GM12878 (cell line): ENCODE results near the gene CKS2. TPM values are rescaled to one million over a fixed set of nuclear protein-coding genes. Genes with fewer than 3 reads are reported as not detected.

Source experiments
- ATAC-seq: fragments of 200-7000 bp; cut with Tn5 transposase; 3 replicates; pipeline ENCODE4 v1.9.1; 2020; ENCODE audit warnings: mild to moderate bottlenecking, moderate library complexity
- BruUV-seq: library from RNA; stranded (reverse); fragments of 400-500 nt; replicated peaks from 2 replicates; lab custom pipeline; 2021; lab: Mats Ljungman, UMichigan
- CTCF ChIA-PET: fragments of 300-600 bp; sonication (Branson Sonifier 250); formaldehyde crosslinking; extraction: SDS; loops from one replicate; lab custom pipeline; 2021; ENCODE audit warnings: inconsistent platforms; lab: Yijun Ruan, JAX
- POLR2A ChIA-PET: fragments of 350-600 bp; formaldehyde crosslinking; extraction: SDS; loops from one replicate; lab custom pipeline; 2021; ENCODE audit warnings: inconsistent platforms; lab: Charles Lee
- RAD21 ChIA-PET: fragments of 300-600 bp; sonication (Branson Sonifier 250); formaldehyde crosslinking; loops from one replicate; lab custom pipeline; 2023; ENCODE audit warnings: antibody characterized with exemption; ENCODE audit not compliant: unreplicated experiment; lab: Charles Lee
- SMC1A ChIA-PET: fragments of 300-600 bp; sonication (Branson Sonifier 250); formaldehyde crosslinking; loops from one replicate; lab custom pipeline; 2023; ENCODE audit not compliant: unreplicated experiment, uncharacterized antibody; lab: Charles Lee
- DNase-seq: peaks from one replicate; pipeline ENCODE4 v3.0.0-alpha.2; 2011; ENCODE audit warnings: low read depth, low spot score
- FAIRE-seq: peaks from 3 replicates; lab custom pipeline; 2011; peaks lifted over from hg19 to GRCh38; lab: Jason Lieb, UNC
- H2AFZ ChIP-seq: 2 replicates; pipeline ENCODE4 v1.6.0; 2011; ENCODE audit warnings: low read depth, low read length, control low read depth; ENCODE audit not compliant: control insufficient read depth
- H3K27ac ChIP-seq: 2 replicates; pipeline ENCODE4 v1.5.1; 2011; ENCODE audit warnings: control low read depth; ENCODE audit not compliant: control insufficient read depth, insufficient read depth
- H3K27me3 ChIP-seq, 2 experiments: replicated peaks in 1 of 2; 2 replicates each; pipeline versions ENCODE4 v1.6.0 to v1.6.1; 2011; ENCODE audit warnings: low read length in 1 of 2; ENCODE audit not compliant: control insufficient read depth in 2 of 2, insufficient read depth in 2 of 2
- H3K36me3 ChIP-seq, 2 experiments: 2 replicates each; pipeline ENCODE4 v1.5.1; 2011; ENCODE audit warnings: low read length in 1 of 2; ENCODE audit not compliant: control insufficient read depth in 2 of 2, insufficient read depth in 2 of 2
- H3K4me1 ChIP-seq: 2 replicates; pipeline ENCODE4 v1.6.1; 2011; ENCODE audit warnings: mild to moderate bottlenecking, low read length, moderate library complexity, mixed read lengths; ENCODE audit not compliant: control insufficient read depth, insufficient read depth
- H3K4me2 ChIP-seq: 2 replicates; pipeline ENCODE4 v1.6.0; 2011; ENCODE audit warnings: control low read depth; ENCODE audit not compliant: control insufficient read depth, insufficient read depth
- H3K4me3 ChIP-seq: fragments of 200-600 bp; sonication (generic); 2 replicates; pipeline ENCODE4 v1.5.1; 2016
- H3K79me2 ChIP-seq: 2 replicates; pipeline ENCODE4 v1.6.0; 2011; ENCODE audit warnings: low read length; ENCODE audit not compliant: control insufficient read depth, insufficient read depth
- H3K9ac ChIP-seq: 2 replicates; pipeline ENCODE4 v1.8.0; 2011; ENCODE audit warnings: low read length, control low read depth, mixed read lengths; ENCODE audit not compliant: control insufficient read depth, insufficient read depth
- H3K9me3 ChIP-seq: replicated peaks from 3 replicates; pipeline ENCODE4 v1.5.1; 2011; ENCODE audit warnings: mild to moderate bottlenecking, low read length; ENCODE audit not compliant: control insufficient read depth, insufficient read depth
- H4K20me1 ChIP-seq: 2 replicates; pipeline ENCODE4 v1.6.0; 2011; ENCODE audit not compliant: control insufficient read depth, insufficient read depth
- BACH1 ChIP-seq: fragments of 450-650 bp; IDR thresholded peaks from 2 replicates; pipeline ENCODE4 v1.6.1; 2017; ENCODE audit warnings: mild to moderate bottlenecking, borderline replicate concordance
- BMI1 ChIP-seq: fragments of 450-650 bp; IDR thresholded peaks from 2 replicates; pipeline ENCODE4 v1.6.1; 2016; ENCODE audit warnings: mild to moderate bottlenecking, moderate library complexity, borderline replicate concordance
- CHD1 ChIP-seq: IDR thresholded peaks from 2 replicates; pipeline ENCODE4 v1.6.1; 2012; ENCODE audit warnings: low read depth, low read length, improper control_type of control experiment
- FOS ChIP-seq: IDR thresholded peaks from 3 replicates; pipeline ENCODE4 v1.6.1; 2011; ENCODE audit warnings: borderline replicate concordance; ENCODE audit not compliant: insufficient read length; ENCODE audit errors: extremely low read depth
- MEF2B ChIP-seq: fragments of 450-650 bp; IDR thresholded peaks from 2 replicates; pipeline ENCODE4 v1.6.1; 2018; ENCODE audit warnings: mild to moderate bottlenecking, moderate library complexity; ENCODE audit not compliant: partially characterized antibody, poor library complexity, severe bottlenecking
- MTA2 ChIP-seq: fragments of 450-650 bp; IDR thresholded peaks from 2 replicates; pipeline ENCODE4 v1.6.1; 2016; ENCODE audit warnings: low read depth, mild to moderate bottlenecking, moderate library complexity
- MTA3 ChIP-seq: IDR thresholded peaks from 2 replicates; pipeline ENCODE4 v1.6.1; 2012; ENCODE audit warnings: low read length, inconsistent platforms, borderline replicate concordance
- MXI1 ChIP-seq: fragments of 150-350 bp; IDR thresholded peaks from 2 replicates; pipeline ENCODE4 v1.6.1; 2011; ENCODE audit warnings: low read depth, mild to moderate bottlenecking, inconsistent platforms, low read length, improper control_type of control experiment
- NR2C1 ChIP-seq: fragments of 450-650 bp; IDR thresholded peaks from 2 replicates; pipeline ENCODE4 v1.6.1; 2017; ENCODE audit warnings: antibody characterized with exemption, mild to moderate bottlenecking, moderate library complexity
- NRF1 ChIP-seq: conservative IDR thresholded peaks from 2 replicates; pipeline ENCODE4 v1.6.1; 2011; ENCODE audit warnings: mild to moderate bottlenecking, low read depth, low read length, improper control_type of control experiment
- POLR2AphosphoS2 ChIP-seq: IDR thresholded peaks from 2 replicates; pipeline ENCODE4 v1.6.1; 2011; ENCODE audit warnings: low read depth, mild to moderate bottlenecking, low read length, improper control_type of control experiment, moderate library complexity
- SIX5 ChIP-seq: IDR thresholded peaks from 2 replicates; pipeline ENCODE4 v1.6.1; 2011; ENCODE audit warnings: mild to moderate bottlenecking, low read depth, low read length, moderate library complexity; ENCODE audit not compliant: severe bottlenecking
- SP1 ChIP-seq: IDR thresholded peaks from one replicate; pipeline ENCODE4 v1.6.1; 2011; ENCODE audit warnings: low read depth, low read length
- YY1 ChIP-seq: IDR thresholded peaks from 2 replicates; pipeline ENCODE4 v1.6.1; 2011; ENCODE audit warnings: low read depth, mild to moderate bottlenecking, low read length
- ZZZ3 ChIP-seq: IDR thresholded peaks from 2 replicates; pipeline ENCODE4 v1.6.1; 2011; ENCODE audit warnings: low read depth; ENCODE audit not compliant: control insufficient read depth, insufficient read length
- WGBS: methylation state at CpG from one replicate; pipeline ENCODE4 v1.1.6; 2016; ENCODE audit warnings: low lambda C conversion rate; ENCODE audit not compliant: insufficient replicate concordance, insufficient coverage; ENCODE audit errors: missing lambda C conversion rate; 5-methylcytosine and 5-hydroxymethylcytosine counted together
- in situ Hi-C: fragments of 300-500 bp; cut with MboI; formaldehyde crosslinking; loops from 9 replicates; pipeline ENCODE4 v1.14.3; 2018; ENCODE audit warnings: mixed read lengths
- intact Hi-C: fragments of 100-400 bp; cut with micrococcal nuclease; formaldehyde crosslinking; loops from one replicate; pipeline ENCODE4 v1.14.2; 2022; ENCODE audit not compliant: unreplicated experiment
- polyA plus RNA-seq, 11 experiments: library from polyadenylated mRNA; depleted of rRNA in 4 of 11; unstranded in 6 of 11; stranded (reverse) in 5 of 11; fragments of >200 nt; fragmentation: Nextera tagmentation in 4 of 11; fragmentation: Illumina TruSeq in 1 of 11; extraction: Ambion mirVana in 4 of 11; extraction: Trizol in 1 of 11; gene quantifications; 1 replicate in 1 of 11; 2 replicates in 10 of 11; pipeline versions ENCODE4 v1.2.1 to v1.2.3, GENCODE V29; 2011 to 2016; ENCODE audit warnings: inconsistent platforms in 2 of 11, missing spikeins in 2 of 11, low read depth in 1 of 11
- total RNA-seq, 4 experiments: library from RNA; depleted of rRNA in 3 of 4; stranded (reverse); fragments of >200 nt in 3 of 4; fragmentation: Illumina TruSeq in 1 of 4; extraction: Trizol in 1 of 4; gene quantifications; 2 replicates each; pipeline versions ENCODE4 v1.2.1 to v1.2.3, GENCODE V29; 2013 to 2021
- TF ChIP-seq, protein P1 (sequence below): IDR thresholded peaks from 2 replicates; pipeline ENCODE4 v1.6.1; 2011; ENCODE audit warnings: borderline replicate concordance, low read depth, mild to moderate bottlenecking, moderate library complexity, mixed read lengths, low read length; ENCODE audit not compliant: insufficient read depth; ENCODE audit errors: extremely low read length

CKS2 gene
- total and polyA plus RNA-seq, 10 of the 15 experiments (the other 5 are each of a cell fraction or from before 2014, with no cell fraction given): 172 to 1,251 (median 503) TPM

GRCh38 chr9:89346696-89347095 lies 35.7 kb downstream of the CKS2 start:
- DNase-seq (no peak), FAIRE-seq (no peak), ATAC-seq (no peak)
- H2AFZ ChIP-seq: no peak overlapping the region
- H3K9me3 ChIP-seq: peaks cover 2% of the 10 kb centered on the region; the same call in 1 of the 3 replicates
- BruUV-seq: no TSS peak
- intact Hi-C loops: no loop called here
- no peak overlapping the region for H3K4me3 ChIP-seq
- POLR2A ChIA-PET: interaction anchor here (0.7 to 1.4 kb wide), 2 partner anchors 14 to 19 kb away, joined by 4 to 7 read pairs; no protein-coding TSS in a partner anchor
- CTCF ChIA-PET: no interaction called here
- RAD21 ChIA-PET: no interaction called here
- no peak overlapping the region for H3K4me2 ChIP-seq
- peaks cover 32 to 35% of the 10 kb centered on the region in 2 experiments for H3K36me3 ChIP-seq
- H4K20me1 ChIP-seq: no peaks in the 10 kb centered on the region
- no peak for TF ChIP-seq SIX5
- TF ChIP-seq ZZZ3: no peak
- TF ChIP-seq NR2C1: no peak
- no peak for TF ChIP-seq FOS
- no peak for TF ChIP-seq MEF2B
- no peak for TF ChIP-seq MXI1
- no peak for TF ChIP-seq NRF1
- TF ChIP-seq BMI1: no peak
- TF ChIP-seq, protein P1, sequence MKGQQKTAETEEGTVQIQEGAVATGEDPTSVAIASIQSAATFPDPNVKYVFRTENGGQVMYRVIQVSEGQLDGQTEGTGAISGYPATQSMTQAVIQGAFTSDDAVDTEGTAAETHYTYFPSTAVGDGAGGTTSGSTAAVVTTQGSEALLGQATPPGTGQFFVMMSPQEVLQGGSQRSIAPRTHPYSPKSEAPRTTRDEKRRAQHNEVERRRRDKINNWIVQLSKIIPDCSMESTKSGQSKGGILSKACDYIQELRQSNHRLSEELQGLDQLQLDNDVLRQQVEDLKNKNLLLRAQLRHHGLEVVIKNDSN: no peak
- no peak for TF ChIP-seq POLR2AphosphoS2
- TF ChIP-seq MTA2: no peak
- TF ChIP-seq CHD1: no peak
- no peak for TF ChIP-seq BACH1
- TF ChIP-seq SP1: no peak
- no peak for TF ChIP-seq MTA3
- no peak for TF ChIP-seq YY1
- H3K9ac ChIP-seq: no peak overlapping the region
- peaks cover 2% of the 10 kb centered on the region for H3K4me1 ChIP-seq
- 93% methylated on average over 9 of the region's 9 CpGs for WGBS
- H3K79me2 ChIP-seq: no peaks in the 10 kb centered on the region
- in situ Hi-C loops: no loop called here
- H3K27me3 ChIP-seq: no peaks in the 10 kb centered on the region
- SMC1A ChIA-PET: interaction anchor here (0.6 to 0.7 kb wide), 2 partner anchors 23 to 82 kb away, joined by 3 to 4 read pairs; no protein-coding TSS in a partner anchor
- H3K27ac ChIP-seq: no peak overlapping the region
